GM19023 (cell line): ENCODE data around the gene NCOR2.

ENCODE experiments used
- ATAC-seq: cut with Tn5 transposase; IDR thresholded peaks from one replicate; pipeline ENCODE4 v1.9.1; 2021; ENCODE audit warnings: mild to moderate bottlenecking, moderate library complexity; ENCODE audit not compliant: unreplicated experiment

The NCOR2 gene

DNA sequence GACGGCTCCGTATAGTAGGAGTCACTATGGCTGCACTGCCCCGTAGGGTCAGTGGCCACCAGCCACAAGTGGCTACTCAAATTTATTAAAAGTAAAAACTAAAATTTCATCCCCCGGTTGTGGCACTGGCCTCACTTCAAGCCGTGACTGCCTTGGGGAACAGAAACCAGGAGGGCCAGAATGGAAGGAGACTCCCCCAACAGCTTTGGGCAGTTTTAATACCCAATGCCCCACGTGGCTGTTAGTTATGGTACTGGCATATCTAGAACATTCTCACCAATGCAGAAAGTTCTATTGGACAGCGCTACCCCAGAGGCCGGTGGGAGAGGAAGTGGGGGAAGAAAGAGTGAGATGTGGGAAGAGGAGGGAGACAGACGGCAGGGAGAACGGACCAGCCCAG is 6.2 kb downstream of the NCOR2 start:
- ATAC-seq, result no peak

DNA sequence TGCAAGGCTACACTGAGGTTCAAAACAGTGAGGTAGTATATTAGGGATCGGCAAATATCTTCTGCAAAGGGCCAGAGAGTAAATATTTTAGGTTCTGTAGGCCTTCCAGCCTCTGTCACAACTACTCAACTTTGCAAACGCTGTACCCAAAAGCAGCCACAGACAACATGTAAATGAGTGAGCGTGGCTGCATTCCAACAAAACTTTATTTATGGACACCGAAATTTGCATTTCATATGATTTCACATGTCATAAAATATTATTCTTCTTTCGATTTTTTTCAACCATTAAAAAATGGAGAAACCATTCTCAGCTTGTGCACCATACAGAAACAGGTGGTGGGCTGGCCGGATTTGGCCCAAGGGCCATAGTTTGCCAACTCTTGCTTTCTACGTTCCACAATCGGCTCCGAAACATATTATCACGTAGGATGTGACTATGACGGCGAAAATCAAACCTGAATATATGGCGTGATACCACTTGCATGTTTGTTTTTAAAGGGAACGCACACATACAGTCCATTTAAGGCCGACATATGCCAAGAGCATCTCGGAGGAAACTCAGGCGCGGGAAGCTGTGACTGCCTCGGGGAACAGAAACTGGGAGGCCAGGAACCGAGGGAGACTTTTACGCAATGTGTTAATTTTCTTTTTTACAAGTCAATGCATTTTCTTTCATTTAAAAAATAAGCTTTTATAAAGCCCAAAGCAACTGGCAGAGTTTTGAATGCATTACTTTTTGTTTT is 7.1 kb downstream of the NCOR2 start:
- ATAC-seq, result no peak

GRCh38 chr12:124559182-124560017 is 8.0 kb downstream of the NCOR2 start:
- ATAC-seq, result no peak

- no peak for ATAC-seq
These were observed 9.1 kb downstream of the NCOR2 start for GRCh38 chr12:124558313-124558712.

DNA sequence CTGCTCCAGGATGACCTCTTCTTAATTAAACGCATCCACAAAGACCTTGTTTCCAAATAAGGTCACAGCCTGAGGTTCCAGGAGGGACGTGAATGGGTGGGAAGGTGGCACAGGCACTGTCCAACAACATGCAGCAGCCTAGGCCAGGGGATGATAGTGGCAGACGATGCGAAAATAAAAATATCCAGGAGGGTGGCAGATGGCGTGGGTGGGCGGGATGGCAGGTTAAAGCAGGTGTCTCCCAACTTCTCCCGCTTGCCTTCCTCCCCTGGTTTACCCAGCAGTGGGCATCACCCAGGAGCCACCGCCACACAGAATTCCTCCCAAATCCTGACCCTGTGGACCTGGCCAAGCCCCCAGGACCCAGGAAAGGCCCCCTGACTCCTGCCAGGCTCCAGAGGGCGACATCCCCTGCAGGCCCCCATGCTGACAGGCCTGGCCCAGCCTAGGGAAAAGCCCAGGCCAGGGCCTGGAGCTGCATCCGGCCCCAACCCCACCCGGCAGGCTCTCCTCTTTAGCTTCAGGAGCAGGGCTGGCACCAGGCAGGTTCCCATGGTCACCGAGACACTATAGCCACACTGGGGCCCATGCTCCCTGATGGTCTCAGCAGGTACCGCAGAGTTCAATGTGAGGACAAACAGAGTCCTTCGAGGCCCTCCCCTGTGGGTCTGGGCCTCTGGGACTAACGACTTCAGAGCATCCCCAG is 9.7 kb downstream of the NCOR2 start:
- no peak for ATAC-seq

- no peak for ATAC-seq
These were observed 10.4 kb downstream of the NCOR2 start for GRCh38 chr12:124556896-124557501.

GRCh38 chr12:124556074-124556466 is 11.3 kb downstream of the NCOR2 start:
- ATAC-seq, result no peak

GRCh38 chr12:124555168-124556073 is 12.0 kb downstream of the NCOR2 start:
- ATAC-seq, result no peak

DNA sequence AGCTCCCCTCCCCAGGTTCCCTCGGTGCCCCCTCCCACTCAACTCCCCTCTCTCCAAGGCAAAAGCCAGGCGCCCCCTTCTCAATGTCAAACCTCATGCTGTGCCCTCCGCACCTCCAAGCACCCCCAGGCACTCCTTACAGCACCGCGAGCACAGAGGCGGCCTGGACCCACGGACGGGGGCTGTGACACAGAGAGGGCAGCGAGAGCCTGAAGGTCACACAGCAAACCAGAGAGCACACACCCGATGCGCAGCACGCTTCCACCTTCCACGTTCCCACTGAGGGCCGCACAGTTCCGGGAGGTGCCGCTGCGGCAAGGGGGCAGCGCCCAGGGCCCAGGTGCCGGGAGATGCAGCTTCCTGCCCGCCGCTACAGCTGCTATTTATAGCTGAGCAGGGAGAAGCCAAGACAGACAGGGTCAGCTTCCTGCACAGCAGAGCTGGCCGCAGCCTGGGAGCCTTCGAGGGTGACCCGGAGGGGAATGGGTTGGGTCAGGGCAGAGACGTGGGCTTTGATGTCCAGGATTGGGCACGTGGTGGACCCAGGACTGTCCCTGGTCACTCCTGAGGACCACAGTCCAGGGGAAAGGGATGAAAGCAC is 12.9 kb downstream of the NCOR2 start:
- ATAC-seq, result no peak

DNA sequence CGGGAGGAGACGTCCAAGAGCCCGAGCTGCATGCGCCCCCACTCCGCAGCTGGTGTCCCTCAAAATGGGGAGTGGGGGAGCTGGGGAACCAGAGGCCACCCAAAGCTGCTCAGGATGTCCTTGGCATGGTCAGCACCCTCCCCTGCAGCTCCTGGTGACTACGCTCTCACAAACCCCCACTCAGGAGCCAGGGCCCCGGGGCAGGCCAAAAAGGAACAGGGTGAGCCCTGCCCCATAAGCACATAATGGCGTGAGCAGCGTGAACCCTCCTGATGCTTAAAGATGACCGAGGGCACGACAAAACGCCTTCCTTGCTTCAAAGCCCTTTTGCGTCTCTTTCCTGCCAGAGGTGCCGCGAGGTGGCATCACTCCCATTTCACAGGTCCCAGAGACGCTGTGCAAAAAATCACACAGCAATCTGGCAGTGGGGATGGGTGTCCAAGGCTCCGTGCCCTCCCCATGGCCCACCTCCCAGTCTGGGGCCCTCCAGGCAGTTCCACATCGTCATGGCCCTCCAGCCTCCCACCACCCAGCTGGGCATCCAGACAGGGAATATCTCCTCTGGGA is 13.5 kb downstream of the NCOR2 start:
- ATAC-seq, result no peak

- no peak for ATAC-seq
These were observed 15.9 kb downstream of the NCOR2 start for GRCh38 chr12:124551268-124552144.

DNA sequence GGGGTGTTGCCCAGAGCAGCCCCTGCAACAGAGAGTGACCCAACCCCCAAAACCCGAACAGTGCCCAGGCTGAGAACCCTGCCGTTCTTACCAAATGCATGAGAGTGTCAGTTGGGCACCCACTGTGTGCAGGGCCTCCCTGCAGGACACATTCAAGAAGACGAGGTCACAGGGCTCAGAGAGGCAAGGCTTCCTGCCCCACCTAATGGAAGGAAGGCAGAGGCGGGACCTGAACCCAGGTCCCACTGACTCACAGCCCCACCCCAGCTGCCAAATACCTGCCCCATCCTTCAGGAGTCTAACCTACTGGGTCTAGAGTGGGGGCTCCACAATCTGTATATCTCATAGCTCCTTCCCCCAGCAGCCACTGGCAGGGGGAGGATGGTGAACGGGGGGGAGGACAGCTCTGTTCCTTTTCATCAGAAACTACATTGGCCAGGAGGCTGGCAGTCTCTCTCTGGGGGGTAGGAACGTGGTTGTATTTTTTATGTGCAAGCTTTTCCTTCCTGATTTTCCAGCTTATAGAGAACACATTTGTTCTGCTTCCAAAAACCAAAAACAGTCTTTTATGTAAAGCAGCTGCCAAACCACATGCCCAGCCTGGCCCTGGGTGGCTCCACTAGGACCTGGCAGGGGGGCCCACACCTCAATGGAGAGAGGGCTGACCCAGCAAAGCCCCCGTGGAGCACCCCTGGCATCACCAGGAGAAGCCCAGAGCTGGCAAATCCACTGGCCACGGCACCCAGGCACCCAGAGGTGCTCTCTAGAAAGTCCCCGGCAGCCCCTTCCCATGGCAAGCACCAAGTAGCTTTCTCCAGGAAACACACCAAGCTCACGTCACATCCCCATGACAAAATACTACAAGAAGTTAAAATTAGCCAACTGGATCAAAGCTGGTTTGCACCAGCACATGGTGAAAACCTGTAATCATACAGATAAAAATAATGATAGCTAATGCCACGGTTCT is 17.0 kb downstream of the NCOR2 start:
- ATAC-seq, result no peak

DNA sequence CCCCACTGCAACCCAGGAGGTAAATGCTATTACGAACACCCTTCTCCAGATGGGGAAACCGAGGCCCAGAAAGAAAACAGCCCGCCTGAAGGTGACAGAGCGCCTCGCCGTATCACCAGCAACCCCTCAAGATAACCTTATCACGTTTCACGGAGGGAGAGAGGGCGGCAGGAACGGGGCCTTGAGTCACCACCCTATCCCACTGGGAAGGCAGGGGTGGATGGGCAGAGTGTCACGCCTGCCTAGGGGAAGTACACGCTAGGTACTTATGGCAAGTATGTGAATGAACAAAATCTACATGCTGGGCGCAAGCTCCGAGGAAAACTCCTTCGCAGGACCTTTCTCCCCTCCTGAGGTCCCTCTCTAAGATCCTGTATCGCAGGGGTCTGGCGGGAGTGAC is 17.8 kb downstream of the NCOR2 start:
- ATAC-seq, result no peak

- ATAC-seq, result no peak
These were observed 18.5 kb downstream of the NCOR2 start for GRCh38 chr12:124548854-124549378.

GRCh38 chr12:124547626-124548025 is 19.8 kb downstream of the NCOR2 start:
- ATAC-seq, result no peak

DNA sequence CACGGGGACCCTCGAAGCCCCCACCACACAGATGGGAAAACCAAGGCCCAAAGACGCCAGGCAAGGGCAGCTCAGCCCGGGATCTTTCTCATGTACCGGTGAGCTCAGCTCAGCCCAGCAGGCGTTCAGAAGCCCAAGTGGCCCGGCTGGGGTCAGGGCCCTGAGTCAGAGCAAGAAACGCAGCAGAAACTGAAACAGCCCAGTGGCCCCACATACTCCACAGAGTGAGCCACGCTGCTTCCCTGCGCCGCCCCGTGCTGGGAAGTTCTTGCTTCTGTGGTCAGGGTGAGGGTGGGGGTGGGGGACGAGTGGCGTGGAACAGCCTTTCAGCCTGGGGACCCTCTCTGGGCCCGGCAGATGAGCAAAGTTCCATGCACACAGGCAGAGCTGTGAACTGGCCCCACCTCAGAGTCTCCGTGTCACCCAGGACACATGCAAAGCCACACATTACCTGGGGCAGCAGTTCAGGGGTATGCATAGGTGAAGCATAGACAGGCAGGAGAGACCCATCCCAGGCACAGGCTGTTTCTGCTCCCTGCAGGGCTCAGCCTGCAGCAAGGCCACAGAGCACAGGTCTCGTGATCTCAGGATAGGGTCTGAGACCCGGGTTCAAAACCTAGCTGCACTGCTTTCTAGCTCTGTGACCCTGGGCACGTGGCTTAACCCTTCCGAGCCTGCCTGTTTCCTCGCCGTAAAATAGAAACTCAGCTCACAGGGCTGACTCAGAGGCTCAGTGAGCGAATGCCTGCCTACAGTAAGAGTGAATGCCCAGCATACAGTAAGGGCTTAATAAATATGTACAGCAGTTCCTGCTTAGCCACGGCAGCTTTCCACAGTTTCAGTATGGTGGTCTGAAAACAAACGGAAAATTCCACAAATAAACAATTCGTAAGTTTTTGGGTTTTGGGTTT is 21.6 kb downstream of the NCOR2 start:
- peak; percentile 90 for ATAC-seq
